Ascending aorta (tissue), 2 donors: ENCODE results near the gene ITGA7. TPM values are rescaled to one million over a fixed set of nuclear protein-coding genes. Genes with fewer than 3 reads are reported as not detected.
A peak's percentile ranks its signal among the peaks of the same experiment; 100 is the strongest.

Source experiments
- DNase-seq, 2 donors: peaks; one replicate each; pipeline ENCODE4 v3.0.0-alpha.2; 2019; ENCODE audit warnings: low spot score in 2 of 2
- H3K27ac ChIP-seq, 2 donors: fragments of 200-600 bp; sonication (generic); one replicate each; pipeline ENCODE4 v1.5.1; 2016 to 2017; ENCODE audit warnings: mild to moderate bottlenecking in 1 of 2
- H3K27me3 ChIP-seq: fragments of 200-600 bp; sonication (generic); one replicate; pipeline ENCODE4 v1.5.1; 2017
- H3K36me3 ChIP-seq, 2 donors: fragments of 200-600 bp; sonication (generic); one replicate each; pipeline ENCODE4 v1.5.1; 2016
- H3K4me1 ChIP-seq, 2 donors: fragments of 200-600 bp; sonication (generic); one replicate each; pipeline ENCODE4 v1.5.1; 2016 to 2017; ENCODE audit warnings: mild to moderate bottlenecking in 1 of 2
- H3K4me3 ChIP-seq, 2 donors: fragments of 200-600 bp; sonication (generic); one replicate each; pipeline ENCODE4 v1.5.1; 2016 to 2017; ENCODE audit warnings: mild to moderate bottlenecking in 1 of 2
- H3K9me3 ChIP-seq, 2 donors: fragments of 200-600 bp; sonication (generic); one replicate each; pipeline ENCODE4 v1.5.1; 2016
- intact Hi-C: fragments of 100-400 bp; cut with DNase I; formaldehyde crosslinking; loops from one replicate; pipeline ENCODE4 v1.15.1; 2023
- total RNA-seq: library from RNA; depleted of rRNA; stranded (reverse); fragments of >200 nt; gene quantifications from one replicate; pipeline ENCODE4 v1.1.0, GENCODE V29; 2016
- TF ChIP-seq, protein P1 (sequence below), 3 experiments: fragments of 200-600 bp in 2 of 3; fragments of 450-650 bp in 1 of 3; sonication (generic) in 2 of 3; IDR thresholded peaks; one replicate each; pipeline ENCODE4 v1.5.1; 2016 to 2019; ENCODE audit warnings: antibody characterized with exemption in 3 of 3, mild to moderate bottlenecking in 1 of 3, moderate library complexity in 1 of 3

The ITGA7 gene
- total RNA-seq, 1 donor from 2014 or later = 246 TPM

DNA sequence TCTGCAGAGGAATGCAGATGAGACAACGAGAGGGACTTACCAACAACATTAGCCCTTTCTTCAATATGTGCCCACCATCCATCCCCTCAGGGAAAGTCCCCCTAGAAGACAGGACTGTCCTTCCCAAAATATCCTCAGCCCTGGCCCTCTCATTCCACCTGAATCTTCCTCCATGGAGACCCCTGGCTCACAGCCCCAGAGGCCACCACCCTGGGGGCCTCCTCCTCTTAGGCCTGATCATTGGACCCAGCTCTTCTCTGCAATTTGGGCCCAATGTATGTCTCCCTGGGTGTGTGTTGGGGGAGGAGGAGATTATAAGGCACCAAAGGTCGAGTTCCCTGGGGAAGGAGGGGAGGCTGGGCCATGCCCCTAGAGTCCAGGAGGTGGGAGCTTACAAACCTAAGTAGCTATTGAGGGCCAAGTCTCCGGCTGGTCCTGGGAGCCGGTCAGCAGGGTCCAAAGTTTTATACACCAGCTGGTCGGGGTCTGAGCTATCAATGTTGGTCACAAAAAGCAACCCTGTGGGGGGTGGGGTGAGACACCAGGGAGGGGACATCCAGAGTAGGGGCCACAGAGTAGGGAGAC lies 8.1 kb downstream of the ITGA7 start:
- no peaks in the 10 kb centered on the region for H3K9me3 ChIP-seq
- TF ChIP-seq, protein P1, sequence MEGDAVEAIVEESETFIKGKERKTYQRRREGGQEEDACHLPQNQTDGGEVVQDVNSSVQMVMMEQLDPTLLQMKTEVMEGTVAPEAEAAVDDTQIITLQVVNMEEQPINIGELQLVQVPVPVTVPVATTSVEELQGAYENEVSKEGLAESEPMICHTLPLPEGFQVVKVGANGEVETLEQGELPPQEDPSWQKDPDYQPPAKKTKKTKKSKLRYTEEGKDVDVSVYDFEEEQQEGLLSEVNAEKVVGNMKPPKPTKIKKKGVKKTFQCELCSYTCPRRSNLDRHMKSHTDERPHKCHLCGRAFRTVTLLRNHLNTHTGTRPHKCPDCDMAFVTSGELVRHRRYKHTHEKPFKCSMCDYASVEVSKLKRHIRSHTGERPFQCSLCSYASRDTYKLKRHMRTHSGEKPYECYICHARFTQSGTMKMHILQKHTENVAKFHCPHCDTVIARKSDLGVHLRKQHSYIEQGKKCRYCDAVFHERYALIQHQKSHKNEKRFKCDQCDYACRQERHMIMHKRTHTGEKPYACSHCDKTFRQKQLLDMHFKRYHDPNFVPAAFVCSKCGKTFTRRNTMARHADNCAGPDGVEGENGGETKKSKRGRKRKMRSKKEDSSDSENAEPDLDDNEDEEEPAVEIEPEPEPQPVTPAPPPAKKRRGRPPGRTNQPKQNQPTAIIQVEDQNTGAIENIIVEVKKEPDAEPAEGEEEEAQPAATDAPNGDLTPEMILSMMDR (IDR thresholded peaks at IDR 0.05) = no peak
- peak overlapping the region; percentile 42 to 47 for H3K27ac ChIP-seq
- no peaks in the 10 kb centered on the region for H3K27me3 ChIP-seq
- H3K36me3 ChIP-seq = peaks cover 63 to 68% of the 10 kb centered on the region in 2 donors
- intact Hi-C loops = loop anchor here (2.0 kb wide), 1 partner anchor 15 kb away; no protein-coding TSS in a partner anchor
- H3K4me3 ChIP-seq = no peak overlapping the region
- no peak for DNase-seq
- peaks cover 2 to 28% of the 10 kb centered on the region in 2 donors for H3K4me1 ChIP-seq

DNA sequence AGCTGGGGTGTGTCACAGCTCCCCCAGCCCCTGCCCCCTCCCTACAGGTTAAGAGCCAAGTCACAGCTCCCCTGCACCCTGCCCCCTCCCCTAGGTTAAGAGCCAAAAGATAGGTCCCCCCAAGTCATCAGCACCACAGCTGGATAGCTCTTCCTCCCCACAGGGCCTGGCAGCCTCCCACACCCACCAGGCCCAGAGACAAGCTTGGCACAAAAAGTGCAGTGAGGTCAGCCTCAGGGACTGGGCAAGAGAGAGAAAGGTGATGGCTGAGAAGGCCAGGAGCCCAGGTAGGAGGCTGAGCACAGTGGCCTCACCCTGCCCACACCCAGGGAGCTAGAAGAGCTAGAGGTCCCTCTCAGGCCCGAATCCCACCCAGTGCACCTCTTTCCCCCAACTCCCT lies 8.7 kb downstream of the ITGA7 start:
- Histone ChIP-seq H3K4me3 (no peak overlapping the region), H3K36me3 (peaks cover 69 to 74% of the 10 kb centered on the region in 2 donors), H3K27ac (peak overlapping the region; percentile 42 to 47), H3K27me3 (no peaks in the 10 kb centered on the region), H3K4me1 (peaks cover 2 to 26% of the 10 kb centered on the region in 2 donors), H3K9me3 (no peaks in the 10 kb centered on the region)
- DNase-seq = no peak
- intact Hi-C loops = no loop called here
- TF ChIP-seq, protein P1 (IDR thresholded peaks at IDR 0.05) = no peak

DNA sequence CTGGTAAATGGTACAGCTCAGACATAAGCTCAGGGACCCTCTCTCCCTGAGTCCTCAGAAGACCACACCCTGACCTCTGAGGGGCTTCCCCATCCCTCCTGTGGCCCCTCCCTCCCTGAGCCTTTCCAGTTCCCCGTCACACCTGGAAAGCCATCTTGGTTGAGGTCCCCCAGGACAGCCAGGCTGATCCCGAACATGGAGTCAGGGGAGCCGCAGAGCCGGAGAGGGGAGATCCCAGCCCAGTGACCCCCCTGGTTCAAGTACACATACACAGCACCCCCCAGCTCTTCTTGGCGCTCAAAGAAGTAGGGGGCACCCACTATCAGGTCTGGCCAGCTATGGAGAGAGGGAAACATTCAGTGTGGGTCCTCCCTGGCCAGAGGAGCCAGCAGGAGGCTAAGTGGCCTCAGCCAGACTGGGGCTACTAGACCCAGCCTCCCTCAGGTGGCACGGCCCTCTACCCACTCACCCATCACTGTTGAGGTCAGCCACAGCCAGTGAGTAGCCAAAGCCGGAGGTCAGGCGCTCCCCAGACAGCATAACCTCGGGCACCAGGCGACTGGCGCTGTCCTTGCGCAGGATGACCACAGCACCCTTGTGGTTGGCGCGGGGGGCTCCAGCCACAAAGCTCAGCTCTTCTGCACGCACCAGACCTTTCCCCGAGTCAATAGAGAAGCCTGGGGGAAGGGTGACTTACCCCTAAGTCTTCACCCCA lies 9.3 kb downstream of the ITGA7 start:
- Histone ChIP-seq H3K4me3 (no peak overlapping the region), H3K4me1 (peaks cover 2 to 24% of the 10 kb centered on the region in 2 donors), H3K27ac (peak overlapping the region; percentile 42 to 47), H3K27me3 (no peaks in the 10 kb centered on the region), H3K36me3 (peaks cover 75 to 80% of the 10 kb centered on the region in 2 donors), H3K9me3 (no peaks in the 10 kb centered on the region)
- DNase-seq = no peak
- TF ChIP-seq, protein P1 (IDR thresholded peaks at IDR 0.05) = no peak
- intact Hi-C loops = no loop called here

DNA sequence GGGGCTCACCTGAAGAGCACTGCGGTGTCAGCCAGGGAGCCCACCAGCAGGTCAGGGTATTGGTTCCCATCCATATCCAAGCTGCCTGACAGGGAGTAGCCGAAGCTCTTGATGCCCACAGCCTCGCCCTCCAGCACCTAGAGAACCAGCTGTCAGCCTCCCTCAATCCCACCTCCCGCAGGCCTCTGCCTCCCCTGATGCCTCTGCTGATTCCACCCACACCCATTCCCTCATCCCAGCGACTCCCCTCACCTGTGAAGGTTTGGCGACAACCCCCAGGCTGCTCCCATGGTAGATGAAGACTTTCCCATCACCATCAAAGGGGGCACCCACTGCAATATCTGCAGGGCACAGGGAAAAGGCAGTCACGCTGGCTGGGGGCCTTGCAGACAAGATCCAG lies 10.0 kb downstream of the ITGA7 start:
- peaks cover 82 to 85% of the 10 kb centered on the region in 2 donors for H3K36me3 ChIP-seq
- intact Hi-C loops = no loop called here
- no peak overlapping the region for H3K4me3 ChIP-seq
- TF ChIP-seq, protein P1 (IDR thresholded peaks at IDR 0.05) = no peak
- H3K27ac ChIP-seq = no peak overlapping the region
- no peaks in the 10 kb centered on the region for H3K27me3 ChIP-seq
- peaks cover 0 to 17% of the 10 kb centered on the region in 2 donors for H3K4me1 ChIP-seq
- no peak for DNase-seq
- H3K9me3 ChIP-seq = no peaks in the 10 kb centered on the region

DNA sequence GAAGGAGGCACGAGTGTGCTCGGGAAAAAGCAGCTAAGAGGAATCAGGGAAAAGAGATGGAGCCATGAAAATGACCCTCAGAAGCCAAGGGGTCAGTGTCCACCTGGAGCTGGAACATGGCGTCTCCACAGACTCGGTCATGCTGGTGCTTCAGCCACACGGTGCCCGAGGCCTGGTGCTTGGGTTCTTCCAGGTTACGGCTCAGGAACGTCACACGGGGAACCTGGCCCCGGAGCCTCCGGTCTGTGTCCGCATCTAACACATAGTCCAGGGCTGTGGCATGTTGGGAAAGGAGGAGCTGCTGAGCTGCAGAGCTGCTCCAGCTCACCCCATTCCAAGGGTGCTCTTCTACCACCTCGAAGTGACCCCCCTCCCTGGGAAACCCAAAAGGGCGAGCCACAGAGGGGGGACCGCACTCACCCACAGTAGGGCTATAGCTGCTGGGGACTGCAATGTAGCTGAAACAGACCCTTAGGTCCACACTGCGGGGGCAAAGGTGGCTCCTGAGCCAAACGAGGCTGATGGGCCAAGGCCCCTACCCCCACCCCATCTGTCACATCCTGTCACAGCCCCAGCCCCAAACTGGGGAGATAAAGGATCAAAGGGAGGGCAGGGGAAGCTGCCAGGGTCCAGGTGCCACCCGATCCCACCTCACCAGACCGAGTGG lies 10.8 kb downstream of the ITGA7 start:
- Histone ChIP-seq H3K36me3 (peaks cover 88 to 90% of the 10 kb centered on the region in 2 donors), H3K27ac (no peak overlapping the region), H3K4me3 (no peak overlapping the region), H3K4me1 (peaks cover 0 to 14% of the 10 kb centered on the region in 2 donors), H3K27me3 (no peaks in the 10 kb centered on the region), H3K9me3 (no peaks in the 10 kb centered on the region)
- TF ChIP-seq, protein P1 (IDR thresholded peaks at IDR 0.05) = no peak
- DNase-seq = no peak
- intact Hi-C loops = no loop called here
